ENCODE data around the gene KPNA5.
"Not testable (repeated sequence)": the region's sequence is repeated elsewhere in the genome, so short reads cannot be mapped to it uniquely, and the experiment has no call there.

The KPNA5 gene

DNA sequence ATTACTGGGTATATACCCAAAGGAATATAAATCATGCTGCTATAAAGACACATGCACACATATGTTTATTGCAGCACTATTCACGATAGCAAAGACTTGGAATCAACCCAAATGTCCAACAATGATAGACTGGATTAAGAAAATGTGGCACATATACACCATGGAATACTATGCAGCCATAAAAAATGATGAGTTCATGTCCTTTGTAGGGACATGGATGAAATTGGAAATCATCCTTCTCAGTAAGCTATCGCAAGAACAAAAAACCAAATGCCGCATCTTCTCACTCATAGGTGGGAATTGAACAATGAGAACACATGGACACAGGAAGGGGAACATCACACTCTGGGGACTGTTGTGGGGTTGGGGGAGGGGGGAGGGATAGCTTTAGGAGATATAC lies 59.5 kb downstream of the KPNA5 start:
- H2AFZ ChIP-seq (ENCODE audit: insufficient read depth, low read length, poor library complexity); H4K12ac ChIP-seq (ENCODE audit: low read depth, low read length); DNase-seq; H2BK5ac ChIP-seq (ENCODE audit: low read depth, low read length, poor library complexity); H3K23ac ChIP-seq (ENCODE audit: low read length); H3K36me3 ChIP-seq (ENCODE audit: control insufficient read depth in 1 of 2, insufficient read depth in 2 of 2, low read length in 2 of 2); H3K27me3 ChIP-seq (ENCODE audit: insufficient read depth, low read length); H2BK120ac ChIP-seq (ENCODE audit: insufficient read depth, low read length, poor library complexity); H3K4ac ChIP-seq (ENCODE audit: low read depth, low read length); H2BK12ac ChIP-seq (ENCODE audit: low read length); H3K4me1 ChIP-seq (ENCODE audit: control insufficient read depth in 1 of 2, insufficient read depth in 2 of 2, low read length in 2 of 2); H3K14ac ChIP-seq (ENCODE audit: low read length); H4K8ac ChIP-seq (ENCODE audit: low read depth, low read length); H3K9me3 ChIP-seq (ENCODE audit: insufficient read depth, low read depth, low read length); H3K79me2 ChIP-seq (ENCODE audit: control insufficient read depth, insufficient read depth, low read length, poor library complexity); H3K18ac ChIP-seq (ENCODE audit: low read length); H3K9ac ChIP-seq (ENCODE audit: low read length); H4K91ac ChIP-seq (ENCODE audit: low read depth, low read length); H3K4me2 ChIP-seq (ENCODE audit: low read length); H2AK5ac ChIP-seq (ENCODE audit: low read length); H3K4me3 ChIP-seq (ENCODE audit: low read depth, low read length); H3K27ac ChIP-seq (ENCODE audit: low read depth, low read length); H3K79me1 ChIP-seq (ENCODE audit: low read length): not testable (repeated sequence)
- WGBS (ENCODE audit: extremely low coverage, insufficient coverage, insufficient read length), result no CpG with 5 or more reads among the region's 3 CpGs

- H3K18ac ChIP-seq (ENCODE audit: low read length), result no peak overlapping the region
- no peak overlapping the region for H3K4ac ChIP-seq (ENCODE audit: low read depth, low read length)
- no peak overlapping the region for H4K12ac ChIP-seq (ENCODE audit: low read depth, low read length)
- H4K8ac ChIP-seq (ENCODE audit: low read depth, low read length), result no peak overlapping the region
- no peak overlapping the region for H2BK5ac ChIP-seq (ENCODE audit: low read depth, low read length, poor library complexity)
- no peak overlapping the region for H2AFZ ChIP-seq (ENCODE audit: insufficient read depth, low read length, poor library complexity)
- H3K23ac ChIP-seq (ENCODE audit: low read length), result no peak overlapping the region
- H4K91ac ChIP-seq (ENCODE audit: low read depth, low read length), result no peak overlapping the region
- H3K4me3 ChIP-seq (ENCODE audit: low read depth, low read length), result no peak overlapping the region
- no peak overlapping the region for H3K14ac ChIP-seq (ENCODE audit: low read length)
- H3K27me3 ChIP-seq (ENCODE audit: insufficient read depth, low read length), result no peaks in the 10 kb centered on the region
- no peak for DNase-seq
- H3K4me1 ChIP-seq (ENCODE audit: control insufficient read depth in 1 of 2, insufficient read depth in 2 of 2, low read length in 2 of 2), result no peaks in the 10 kb centered on the region
- no peaks in the 10 kb centered on the region for H3K36me3 ChIP-seq (ENCODE audit: control insufficient read depth in 1 of 2, insufficient read depth in 2 of 2, low read length in 2 of 2)
- H2BK12ac ChIP-seq (ENCODE audit: low read length), result no peak overlapping the region
- H3K9me3 ChIP-seq (ENCODE audit: insufficient read depth, low read depth, low read length), result no peaks in the 10 kb centered on the region
- no peak overlapping the region for H3K27ac ChIP-seq (ENCODE audit: low read depth, low read length)
- no peak overlapping the region for H2AK5ac ChIP-seq (ENCODE audit: low read length)
- H3K79me1 ChIP-seq (ENCODE audit: low read length), result no peaks in the 10 kb centered on the region
- H3K79me2 ChIP-seq (ENCODE audit: control insufficient read depth, insufficient read depth, low read length, poor library complexity), result no peaks in the 10 kb centered on the region
- no peak overlapping the region for H2BK120ac ChIP-seq (ENCODE audit: insufficient read depth, low read length, poor library complexity)
- no peak overlapping the region for H3K4me2 ChIP-seq (ENCODE audit: low read length)
- H3K9ac ChIP-seq (ENCODE audit: low read length), result no peak overlapping the region
- WGBS (ENCODE audit: extremely low coverage, insufficient coverage, insufficient read length), result no CpG with 5 or more reads among the region's 1 CpG
Observed at GRCh38 chr6:116741571-116741970, 60.6 kb downstream of the KPNA5 start.

DNA sequence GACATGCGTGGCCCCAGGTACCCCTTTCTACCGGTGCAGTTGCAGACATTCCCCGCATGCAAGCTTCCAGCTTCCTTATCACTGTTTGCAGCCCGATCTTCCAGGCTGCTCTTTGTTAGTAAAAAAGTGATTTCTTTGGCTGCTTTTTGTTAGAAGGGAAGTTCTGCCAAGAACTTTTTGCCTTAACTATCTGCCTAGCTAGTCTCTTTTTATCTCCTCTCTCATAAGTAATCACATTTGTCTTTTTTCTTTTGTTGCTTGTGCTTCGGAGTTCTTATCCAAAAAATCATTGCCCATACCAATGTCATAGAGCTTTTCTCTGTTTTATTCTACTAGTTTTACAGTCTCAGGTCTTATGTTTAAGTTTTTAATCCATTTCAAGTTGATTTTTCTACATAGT lies 64.2 kb downstream of the KPNA5 start:
- Histone ChIP-seq H3K4ac (ENCODE audit: low read depth, low read length) (no peak overlapping the region), H2BK120ac (ENCODE audit: insufficient read depth, low read length, poor library complexity) (no peak overlapping the region), H3K79me2 (ENCODE audit: control insufficient read depth, insufficient read depth, low read length, poor library complexity) (no peaks in the 10 kb centered on the region), H3K9ac (ENCODE audit: low read length) (no peak overlapping the region), H4K91ac (ENCODE audit: low read depth, low read length) (no peak overlapping the region), H4K8ac (ENCODE audit: low read depth, low read length) (no peak overlapping the region), H2AFZ (ENCODE audit: insufficient read depth, low read length, poor library complexity) (no peak overlapping the region), H3K23ac (ENCODE audit: low read length) (no peak overlapping the region), H3K4me2 (ENCODE audit: low read length) (no peak overlapping the region), H3K14ac (ENCODE audit: low read length) (no peak overlapping the region), H3K4me1 (ENCODE audit: control insufficient read depth in 1 of 2, insufficient read depth in 2 of 2, low read length in 2 of 2) (no peaks in the 10 kb centered on the region), H2BK12ac (ENCODE audit: low read length) (no peak overlapping the region), H3K27ac (ENCODE audit: low read depth, low read length) (no peak overlapping the region), H4K12ac (ENCODE audit: low read depth, low read length) (no peak overlapping the region), H3K4me3 (ENCODE audit: low read depth, low read length) (no peak overlapping the region), H2AK5ac (ENCODE audit: low read length) (no peak overlapping the region), H3K79me1 (ENCODE audit: low read length) (no peaks in the 10 kb centered on the region), H3K36me3 (ENCODE audit: control insufficient read depth in 1 of 2, insufficient read depth in 2 of 2, low read length in 2 of 2) (no peaks in the 10 kb centered on the region), H3K18ac (ENCODE audit: low read length) (no peak overlapping the region), H3K27me3 (ENCODE audit: insufficient read depth, low read length) (no peaks in the 10 kb centered on the region), H3K9me3 (ENCODE audit: insufficient read depth, low read depth, low read length) (no peaks in the 10 kb centered on the region), H2BK5ac (ENCODE audit: low read depth, low read length, poor library complexity) (no peak overlapping the region)
- no CpG with 5 or more reads among the region's 5 CpGs for WGBS (ENCODE audit: extremely low coverage, insufficient coverage, insufficient read length)
- no peak for DNase-seq

- Histone ChIP-seq H2AK5ac (ENCODE audit: low read length) (no peak overlapping the region), H2BK120ac (ENCODE audit: insufficient read depth, low read length, poor library complexity) (no peak overlapping the region), H3K9me3 (ENCODE audit: insufficient read depth, low read depth, low read length) (no peaks in the 10 kb centered on the region), H3K4me1 (ENCODE audit: control insufficient read depth in 1 of 2, insufficient read depth in 2 of 2, low read length in 2 of 2) (peaks cover 6 to 10% of the 10 kb centered on the region in 2 experiments), H2AFZ (ENCODE audit: insufficient read depth, low read length, poor library complexity) (no peak overlapping the region), H3K4me2 (ENCODE audit: low read length) (no peak overlapping the region), H4K91ac (ENCODE audit: low read depth, low read length) (no peak overlapping the region), H3K14ac (ENCODE audit: low read length) (no peak overlapping the region), H2BK12ac (ENCODE audit: low read length) (no peak overlapping the region), H3K23ac (ENCODE audit: low read length) (no peak overlapping the region), H3K4me3 (ENCODE audit: low read depth, low read length) (no peak overlapping the region), H3K79me2 (ENCODE audit: control insufficient read depth, insufficient read depth, low read length, poor library complexity) (no peaks in the 10 kb centered on the region), H3K36me3 (ENCODE audit: control insufficient read depth in 1 of 2, insufficient read depth in 2 of 2, low read length in 2 of 2) (no peaks in the 10 kb centered on the region), H3K27me3 (ENCODE audit: insufficient read depth, low read length) (peaks cover 16% of the 10 kb centered on the region), H3K4ac (ENCODE audit: low read depth, low read length) (no peak overlapping the region), H3K27ac (ENCODE audit: low read depth, low read length) (no peak overlapping the region), H4K12ac (ENCODE audit: low read depth, low read length) (no peak overlapping the region), H4K8ac (ENCODE audit: low read depth, low read length) (no peak overlapping the region), H3K18ac (ENCODE audit: low read length) (no peak overlapping the region), H3K9ac (ENCODE audit: low read length) (no peak overlapping the region), H2BK5ac (ENCODE audit: low read depth, low read length, poor library complexity) (no peak overlapping the region), H3K79me1 (ENCODE audit: low read length) (no peaks in the 10 kb centered on the region)
- WGBS (ENCODE audit: extremely low coverage, insufficient coverage, insufficient read length), result no CpG with 5 or more reads among the region's 4 CpGs
- DNase-seq, result no peak
Observed at GRCh38 chr6:116761779-116762178, 80.8 kb downstream of the KPNA5 start.
